WTC11 (cell line): ENCODE results near the gene GDF2. TPM values are rescaled to one million over a fixed set of nuclear protein-coding genes. Genes with fewer than 3 reads are reported as not detected.

Experiments used
- ATAC-seq: fragments of 200-7000 bp; cut with Tn5 transposase; 2 replicates; pipeline ENCODE4 v1.10.0; 2021; ENCODE audit warnings: mild to moderate bottlenecking, moderate library complexity
- CTCF ChIA-PET: fragments of 300-600 bp; sonication (Branson Sonifier 250); formaldehyde crosslinking; loops from one replicate; lab custom pipeline; 2021; ENCODE audit warnings: antibody characterized with exemption; lab: Charles Lee
- POLR2A ChIA-PET: fragments of 350-600 bp; sonication (Branson Sonifier 250); formaldehyde crosslinking; loops from one replicate; lab custom pipeline; 2021; ENCODE audit warnings: antibody characterized with exemption; lab: Charles Lee
- DNase-seq: peaks from one replicate; pipeline ENCODE4 v3.0.0; 2021; ENCODE audit warnings: low spot score
- H3K27ac Mint-ChIP-seq: 2 replicates; pipeline ENCODE4 v1.8.0; 2021; ENCODE audit warnings: mixed read lengths
- H3K27me3 Mint-ChIP-seq: 2 replicates; pipeline ENCODE4 v1.8.0; 2021; ENCODE audit warnings: low read depth, mild to moderate bottlenecking, moderate library complexity, mixed read lengths
- H3K36me3 Mint-ChIP-seq: 2 replicates; pipeline ENCODE4 v1.8.0; 2021; ENCODE audit warnings: mixed read lengths
- H3K4me1 Mint-ChIP-seq: 2 replicates; pipeline ENCODE4 v1.8.0; 2022; ENCODE audit warnings: mixed read lengths
- H3K4me3 Mint-ChIP-seq: 2 replicates; pipeline ENCODE4 v1.8.0; 2021; ENCODE audit warnings: mild to moderate bottlenecking, moderate library complexity, mixed read lengths
- H3K9me3 Mint-ChIP-seq: 2 replicates; pipeline ENCODE4 v1.8.0; 2021; ENCODE audit warnings: mixed read lengths
- ATF1 ChIP-seq: sonication (generic); formaldehyde crosslinking; IDR thresholded peaks from 2 replicates; pipeline ENCODE4 v1.8.1; 2023; ENCODE audit warnings: mild to moderate bottlenecking, moderate library complexity, missing genetic modification reagents
- IRF2 ChIP-seq: sonication (generic); formaldehyde crosslinking; IDR thresholded peaks from 2 replicates; pipeline ENCODE4 v1.8.0; 2022; ENCODE audit warnings: low read depth, missing genetic modification reagents, borderline replicate concordance
- MYBL2 ChIP-seq: sonication (generic); formaldehyde crosslinking; IDR thresholded peaks from 2 replicates; pipeline ENCODE4 v1.8.1; 2023; ENCODE audit warnings: mild to moderate bottlenecking, moderate library complexity, missing genetic modification reagents
- NFE2L1 ChIP-seq: sonication (generic); formaldehyde crosslinking; IDR thresholded peaks from 2 replicates; pipeline ENCODE4 v1.8.1; 2023; ENCODE audit warnings: missing genetic modification reagents
- NR1H2 ChIP-seq: sonication (generic); formaldehyde crosslinking; IDR thresholded peaks from 2 replicates; pipeline ENCODE4 v1.9.0; 2021; ENCODE audit warnings: mild to moderate bottlenecking, moderate library complexity, missing genetic modification reagents
- NR3C1 ChIP-seq: sonication (generic); formaldehyde crosslinking; conservative IDR thresholded peaks from 2 replicates; pipeline ENCODE4 v1.8.1; 2023; ENCODE audit warnings: low read depth, mild to moderate bottlenecking, missing genetic modification reagents
- PRRX2 ChIP-seq: fragments of 250-450 bp; sonication (Bioruptor Pico); IDR thresholded peaks from 2 replicates; pipeline ENCODE4 v1.8.0; 2021; ENCODE audit warnings: mild to moderate bottlenecking
- RELA ChIP-seq: sonication (generic); formaldehyde crosslinking; IDR thresholded peaks from 2 replicates; pipeline ENCODE4 v1.8.1; 2022; ENCODE audit warnings: missing genetic modification reagents, mild to moderate bottlenecking, borderline replicate concordance
- SMAD3 ChIP-seq: sonication (generic); formaldehyde crosslinking; IDR thresholded peaks from 2 replicates; pipeline ENCODE4 v1.8.0; 2022; ENCODE audit warnings: missing genetic modification reagents, mild to moderate bottlenecking, borderline replicate concordance
- SMAD4 ChIP-seq: sonication (generic); formaldehyde crosslinking; IDR thresholded peaks from 2 replicates; pipeline ENCODE4 v1.8.0; 2022; ENCODE audit warnings: mild to moderate bottlenecking, missing genetic modification reagents
- SP1 ChIP-seq: sonication (generic); formaldehyde crosslinking; conservative IDR thresholded peaks from 2 replicates; pipeline ENCODE4 v1.8.1; 2022; ENCODE audit warnings: missing genetic modification reagents
- ZNF138 ChIP-seq: sonication (generic); formaldehyde crosslinking; conservative IDR thresholded peaks from 2 replicates; pipeline ENCODE4 v1.8.1; 2022; ENCODE audit warnings: mild to moderate bottlenecking, moderate library complexity, missing genetic modification reagents
- ZNF396 ChIP-seq: fragments of 250-450 bp; sonication (Bioruptor Pico); IDR thresholded peaks from 2 replicates; pipeline ENCODE4 v1.8.0; 2021; ENCODE audit warnings: mild to moderate bottlenecking, moderate library complexity, borderline replicate concordance
- ZNF423 ChIP-seq: fragments of 250-450 bp; sonication (Bioruptor Pico); IDR thresholded peaks from 2 replicates; pipeline ENCODE4 v2.1.2; 2022; ENCODE audit warnings: mild to moderate bottlenecking, moderate library complexity
- total RNA-seq: library from RNA; stranded (reverse); gene quantifications from 3 replicates; pipeline ENCODE4 v1.2.3, GENCODE V29; 2021
- TF ChIP-seq, protein P1 (sequence below): sonication (generic); formaldehyde crosslinking; IDR thresholded peaks from 2 replicates; pipeline ENCODE4 v1.8.1; 2023; ENCODE audit warnings: mild to moderate bottlenecking, missing genetic modification reagents, moderate library complexity
- TF ChIP-seq, protein P2 (sequence below): sonication (generic); formaldehyde crosslinking; IDR thresholded peaks from 2 replicates; pipeline ENCODE4 v1.8.1; 2023; ENCODE audit warnings: mild to moderate bottlenecking, missing genetic modification reagents, borderline replicate concordance
- TF ChIP-seq, protein P3 (sequence below): sonication (generic); formaldehyde crosslinking; IDR thresholded peaks from 2 replicates; pipeline ENCODE4 v1.8.1; 2022; ENCODE audit warnings: mild to moderate bottlenecking, moderate library complexity, missing genetic modification reagents
- TF ChIP-seq, protein P4 (sequence below): sonication (generic); formaldehyde crosslinking; IDR thresholded peaks from 2 replicates; pipeline ENCODE4 v1.8.0; 2022; ENCODE audit warnings: mild to moderate bottlenecking, missing genetic modification reagents
- TF ChIP-seq, protein P5 (sequence below): fragments of 250-450 bp; sonication (Bioruptor Pico); conservative IDR thresholded peaks from 2 replicates; pipeline ENCODE4 v1.9.0; 2021; ENCODE audit warnings: mild to moderate bottlenecking

GDF2 gene
- total RNA-seq, 1 experiment from 2014 or later, result not detected

DNA sequence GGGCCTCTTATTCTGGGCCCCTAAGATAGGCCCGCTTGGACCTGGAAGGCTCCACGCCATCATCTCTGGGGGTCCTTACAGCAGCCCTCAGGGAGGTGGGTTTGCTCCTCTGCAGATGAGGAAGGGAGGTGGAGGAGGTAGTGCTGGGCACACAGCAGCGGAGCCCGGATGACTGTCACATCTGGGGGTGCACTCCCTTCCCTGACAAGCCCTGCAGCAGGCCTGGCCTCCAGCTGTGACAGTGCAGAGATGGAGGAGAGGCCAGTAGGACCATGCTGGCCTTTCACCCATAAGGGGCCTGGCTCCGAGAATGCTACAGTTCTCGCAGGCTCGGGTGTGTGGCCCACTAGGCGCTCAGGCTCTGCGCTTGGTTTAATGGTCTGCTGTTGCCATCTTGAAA is 9.2 kb downstream of the GDF2 start:
- Mint-ChIP-seq H3K27me3 (no peaks in the 10 kb centered on the region), H3K27ac (no peak overlapping the region)

DNA sequence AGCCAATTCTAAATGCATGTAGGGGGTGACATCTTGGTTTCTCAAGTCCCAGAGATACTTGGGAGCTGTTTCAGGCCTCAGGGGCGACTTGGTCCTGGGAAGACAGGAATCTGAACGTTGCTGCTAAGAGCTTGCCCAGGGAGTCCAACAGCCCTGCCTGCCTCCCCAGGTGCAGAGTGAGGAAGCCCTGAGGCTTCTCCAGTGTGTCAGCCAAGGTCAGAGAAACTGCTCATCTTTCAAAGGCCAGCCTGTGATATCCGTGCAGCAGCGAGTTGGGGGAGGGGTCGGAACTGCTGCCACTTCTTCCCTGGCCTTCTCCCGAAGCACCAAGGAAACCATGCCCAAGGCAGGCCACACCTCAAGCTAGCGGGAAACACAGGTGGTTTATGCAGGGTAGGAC is 9.7 kb downstream of the GDF2 start:
- H3K27me3 Mint-ChIP-seq, result no peaks in the 10 kb centered on the region
- POLR2A ChIA-PET, result no interaction called here
- H3K27ac Mint-ChIP-seq, result no peak overlapping the region
- no peaks in the 10 kb centered on the region for H3K36me3 Mint-ChIP-seq
- CTCF ChIA-PET, result interaction anchor here (0.9 to 2.7 kb wide), 4 partner anchors 9 to 307 kb away, joined by 3 to 9 read pairs (median 6); no protein-coding TSS in a partner anchor
- H3K4me3 Mint-ChIP-seq, result no peak overlapping the region
- peaks cover 17% of the 10 kb centered on the region for H3K9me3 Mint-ChIP-seq
- ATAC-seq (no peak), DNase-seq (no peak)
- TF ChIP-seq, protein P1, sequence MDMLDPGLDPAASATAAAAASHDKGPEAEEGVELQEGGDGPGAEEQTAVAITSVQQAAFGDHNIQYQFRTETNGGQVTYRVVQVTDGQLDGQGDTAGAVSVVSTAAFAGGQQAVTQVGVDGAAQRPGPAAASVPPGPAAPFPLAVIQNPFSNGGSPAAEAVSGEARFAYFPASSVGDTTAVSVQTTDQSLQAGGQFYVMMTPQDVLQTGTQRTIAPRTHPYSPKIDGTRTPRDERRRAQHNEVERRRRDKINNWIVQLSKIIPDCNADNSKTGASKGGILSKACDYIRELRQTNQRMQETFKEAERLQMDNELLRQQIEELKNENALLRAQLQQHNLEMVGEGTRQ, result no peak
- TF ChIP-seq SMAD3 (CRISPR knock-in tag) (no peak), NR3C1 (CRISPR knock-in tag) (no peak), SP1 (CRISPR knock-in tag) (no peak)
- TF ChIP-seq, protein P2, sequence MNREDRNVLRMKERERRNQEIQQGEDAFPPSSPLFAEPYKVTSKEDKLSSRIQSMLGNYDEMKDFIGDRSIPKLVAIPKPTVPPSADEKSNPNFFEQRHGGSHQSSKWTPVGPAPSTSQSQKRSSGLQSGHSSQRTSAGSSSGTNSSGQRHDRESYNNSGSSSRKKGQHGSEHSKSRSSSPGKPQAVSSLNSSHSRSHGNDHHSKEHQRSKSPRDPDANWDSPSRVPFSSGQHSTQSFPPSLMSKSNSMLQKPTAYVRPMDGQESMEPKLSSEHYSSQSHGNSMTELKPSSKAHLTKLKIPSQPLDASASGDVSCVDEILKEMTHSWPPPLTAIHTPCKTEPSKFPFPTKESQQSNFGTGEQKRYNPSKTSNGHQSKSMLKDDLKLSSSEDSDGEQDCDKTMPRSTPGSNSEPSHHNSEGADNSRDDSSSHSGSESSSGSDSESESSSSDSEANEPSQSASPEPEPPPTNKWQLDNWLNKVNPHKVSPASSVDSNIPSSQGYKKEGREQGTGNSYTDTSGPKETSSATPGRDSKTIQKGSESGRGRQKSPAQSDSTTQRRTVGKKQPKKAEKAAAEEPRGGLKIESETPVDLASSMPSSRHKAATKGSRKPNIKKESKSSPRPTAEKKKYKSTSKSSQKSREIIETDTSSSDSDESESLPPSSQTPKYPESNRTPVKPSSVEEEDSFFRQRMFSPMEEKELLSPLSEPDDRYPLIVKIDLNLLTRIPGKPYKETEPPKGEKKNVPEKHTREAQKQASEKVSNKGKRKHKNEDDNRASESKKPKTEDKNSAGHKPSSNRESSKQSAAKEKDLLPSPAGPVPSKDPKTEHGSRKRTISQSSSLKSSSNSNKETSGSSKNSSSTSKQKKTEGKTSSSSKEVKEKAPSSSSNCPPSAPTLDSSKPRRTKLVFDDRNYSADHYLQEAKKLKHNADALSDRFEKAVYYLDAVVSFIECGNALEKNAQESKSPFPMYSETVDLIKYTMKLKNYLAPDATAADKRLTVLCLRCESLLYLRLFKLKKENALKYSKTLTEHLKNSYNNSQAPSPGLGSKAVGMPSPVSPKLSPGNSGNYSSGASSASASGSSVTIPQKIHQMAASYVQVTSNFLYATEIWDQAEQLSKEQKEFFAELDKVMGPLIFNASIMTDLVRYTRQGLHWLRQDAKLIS (CRISPR knock-in tag), result no peak
- H3K4me1 Mint-ChIP-seq, result no peaks in the 10 kb centered on the region

More for the DNA sequence above, 9.2 kb downstream of the GDF2 start:
- Mint-ChIP-seq H3K36me3 (no peaks in the 10 kb centered on the region), H3K4me1 (no peaks in the 10 kb centered on the region), H3K9me3 (peaks cover 17% of the 10 kb centered on the region), H3K4me3 (no peak overlapping the region)
- TF ChIP-seq, protein P3, sequence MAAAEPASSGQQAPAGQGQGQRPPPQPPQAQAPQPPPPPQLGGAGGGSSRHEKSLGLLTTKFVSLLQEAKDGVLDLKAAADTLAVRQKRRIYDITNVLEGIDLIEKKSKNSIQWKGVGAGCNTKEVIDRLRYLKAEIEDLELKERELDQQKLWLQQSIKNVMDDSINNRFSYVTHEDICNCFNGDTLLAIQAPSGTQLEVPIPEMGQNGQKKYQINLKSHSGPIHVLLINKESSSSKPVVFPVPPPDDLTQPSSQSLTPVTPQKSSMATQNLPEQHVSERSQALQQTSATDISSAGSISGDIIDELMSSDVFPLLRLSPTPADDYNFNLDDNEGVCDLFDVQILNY (CRISPR knock-in tag), result no peak
- TF ChIP-seq RELA (CRISPR knock-in tag) (no peak), SMAD4 (CRISPR knock-in tag) (no peak), ZNF138 (CRISPR knock-in tag) (no peak), PRRX2 (CRISPR knock-in tag) (no peak), ZNF396 (no peak)
- TF ChIP-seq, protein P4, sequence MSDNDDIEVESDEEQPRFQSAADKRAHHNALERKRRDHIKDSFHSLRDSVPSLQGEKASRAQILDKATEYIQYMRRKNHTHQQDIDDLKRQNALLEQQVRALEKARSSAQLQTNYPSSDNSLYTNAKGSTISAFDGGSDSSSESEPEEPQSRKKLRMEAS (CRISPR knock-in tag), result no peak
- TF ChIP-seq, protein P5, sequence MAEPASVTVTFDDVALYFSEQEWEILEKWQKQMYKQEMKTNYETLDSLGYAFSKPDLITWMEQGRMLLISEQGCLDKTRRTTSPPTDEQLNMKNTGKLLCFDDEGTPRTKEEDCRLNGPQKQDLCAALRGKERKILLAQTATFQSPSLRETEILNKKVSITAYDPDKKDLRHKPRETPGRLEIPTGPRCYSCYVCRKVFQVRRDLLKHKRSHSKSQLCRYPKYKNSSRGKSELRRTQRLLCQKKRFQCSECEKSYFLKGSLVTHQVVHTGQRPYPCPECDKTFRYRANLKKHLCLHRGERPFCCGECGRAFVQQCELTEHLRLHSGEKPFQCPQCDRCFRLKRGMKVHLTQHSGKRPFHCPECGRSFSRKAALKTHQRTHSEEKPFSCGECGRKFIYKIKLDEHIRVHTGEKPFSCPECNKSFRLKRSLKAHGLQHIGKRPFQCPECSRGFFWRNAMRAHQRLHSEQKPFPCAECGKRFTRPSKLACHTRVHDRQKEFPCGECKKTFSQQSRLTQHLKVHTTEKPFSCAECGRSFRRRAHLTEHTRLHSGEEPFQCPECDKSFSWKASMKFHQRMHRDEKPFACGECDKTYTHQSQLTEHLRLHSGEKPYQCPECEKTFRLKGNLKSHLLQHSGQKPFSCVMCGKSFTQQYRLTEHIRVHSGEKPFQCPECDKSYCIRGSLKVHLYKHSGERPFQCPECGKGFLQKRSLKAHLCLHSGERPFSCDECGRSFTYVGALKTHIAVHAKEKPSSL, result no peak
- ChIA-PET POLR2A (no interaction called here), CTCF (interaction anchor here (1.0 to 2.7 kb wide), 3 partner anchors 9 to 307 kb away, joined by 3 to 9 read pairs (median 8); no protein-coding TSS in a partner anchor)
- DNase-seq (no peak), ATAC-seq (no peak)

DNA sequence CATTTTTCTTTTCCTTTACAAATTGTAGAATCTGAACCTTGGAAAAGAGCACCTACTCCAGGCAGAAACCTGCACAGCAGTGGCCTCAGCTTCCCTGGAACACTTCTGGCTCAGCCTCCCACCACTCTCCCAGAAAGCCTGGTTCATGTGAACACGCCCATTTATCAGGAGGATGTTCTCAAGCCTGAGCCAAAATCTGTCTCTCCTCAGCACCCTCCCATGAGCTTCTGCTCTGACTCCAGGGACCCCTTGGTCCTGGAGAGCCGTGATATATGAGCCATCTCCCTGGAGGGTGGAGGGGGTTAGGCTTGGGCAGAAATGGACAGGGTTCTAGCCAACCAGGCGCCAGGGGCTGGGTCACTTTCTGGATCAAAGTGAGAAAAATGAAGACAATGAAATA is 10.1 kb downstream of the GDF2 start:
- H3K9me3 Mint-ChIP-seq, result peaks cover 17% of the 10 kb centered on the region
- DNase-seq (no peak), ATAC-seq (no peak)
- no peaks in the 10 kb centered on the region for H3K36me3 Mint-ChIP-seq
- H3K4me3 Mint-ChIP-seq, result no peak overlapping the region
- TF ChIP-seq MYBL2, result no peak
- no peak for TF ChIP-seq SMAD4 (CRISPR knock-in tag)
- no peak for TF ChIP-seq ZNF423
- no peak for TF ChIP-seq ATF1 (CRISPR knock-in tag)
- no peak for TF ChIP-seq ZNF138 (CRISPR knock-in tag)
- TF ChIP-seq, protein P5, result no peak
- TF ChIP-seq NR1H2 (CRISPR knock-in tag), result no peak
- no peak for TF ChIP-seq NFE2L1 (CRISPR knock-in tag)
- TF ChIP-seq IRF2 (CRISPR knock-in tag), result no peak
- POLR2A ChIA-PET, result no interaction called here
- CTCF ChIA-PET, result interaction anchor here (0.9 to 2.7 kb wide), 4 partner anchors 8 to 308 kb away, joined by 3 to 9 read pairs (median 6); no protein-coding TSS in a partner anchor
- no peaks in the 10 kb centered on the region for H3K27me3 Mint-ChIP-seq
- H3K27ac Mint-ChIP-seq, result no peak overlapping the region
- no peaks in the 10 kb centered on the region for H3K4me1 Mint-ChIP-seq
